HEK293T (cell line): ENCODE measurements around the gene KRT15.

Experiments
- ARNT ChIP-seq: fragments of 450-650 bp; IDR thresholded peaks from 2 replicates; pipeline ENCODE4 v1.6.1; 2017; ENCODE audit warnings: mild to moderate bottlenecking
- BHLHE40 ChIP-seq: fragments of 450-650 bp; IDR thresholded peaks from 2 replicates; pipeline ENCODE4 v1.6.1; 2016; ENCODE audit warnings: mild to moderate bottlenecking, moderate library complexity, borderline replicate concordance
- ELF4 ChIP-seq: fragments of 450-650 bp; IDR thresholded peaks from 2 replicates; pipeline ENCODE4 v1.6.1; 2017; ENCODE audit warnings: antibody characterized with exemption
- FOXA1 ChIP-seq: fragments of 450-650 bp; IDR thresholded peaks from 2 replicates; pipeline ENCODE4 v1.6.1; 2016; ENCODE audit warnings: mild to moderate bottlenecking
- FOXK2 ChIP-seq: fragments of 450-650 bp; IDR thresholded peaks from 2 replicates; pipeline ENCODE4 v1.6.1; 2016; ENCODE audit warnings: mild to moderate bottlenecking
- FOXM1 ChIP-seq: fragments of 450-650 bp; IDR thresholded peaks from 2 replicates; pipeline ENCODE4 v1.6.1; 2017; ENCODE audit warnings: mild to moderate bottlenecking, borderline replicate concordance
- L3MBTL2 ChIP-seq: fragments of 450-650 bp; conservative IDR thresholded peaks from 2 replicates; pipeline ENCODE4 v1.6.1; 2016; ENCODE audit warnings: mild to moderate bottlenecking
- LEF1 ChIP-seq: fragments of 450-650 bp; IDR thresholded peaks from 2 replicates; pipeline ENCODE4 v1.6.1; 2017; ENCODE audit warnings: mild to moderate bottlenecking, borderline replicate concordance
- NFRKB ChIP-seq: fragments of 450-650 bp; IDR thresholded peaks from 2 replicates; pipeline ENCODE4 v1.6.1; 2016; ENCODE audit warnings: mild to moderate bottlenecking, moderate library complexity
- SP1 ChIP-seq: fragments of 450-650 bp; IDR thresholded peaks from 2 replicates; pipeline ENCODE4 v1.6.1; 2017
- TARDBP ChIP-seq: fragments of 450-650 bp; IDR thresholded peaks from 2 replicates; pipeline ENCODE4 v1.6.1; 2016
- ZNF384 ChIP-seq: fragments of 450-650 bp; IDR thresholded peaks from 2 replicates; pipeline ENCODE4 v1.6.1; 2016
- TF ChIP-seq, protein P1 (sequence below): fragments of 450-650 bp; IDR thresholded peaks from 2 replicates; pipeline ENCODE4 v1.6.1; 2016

DNA sequence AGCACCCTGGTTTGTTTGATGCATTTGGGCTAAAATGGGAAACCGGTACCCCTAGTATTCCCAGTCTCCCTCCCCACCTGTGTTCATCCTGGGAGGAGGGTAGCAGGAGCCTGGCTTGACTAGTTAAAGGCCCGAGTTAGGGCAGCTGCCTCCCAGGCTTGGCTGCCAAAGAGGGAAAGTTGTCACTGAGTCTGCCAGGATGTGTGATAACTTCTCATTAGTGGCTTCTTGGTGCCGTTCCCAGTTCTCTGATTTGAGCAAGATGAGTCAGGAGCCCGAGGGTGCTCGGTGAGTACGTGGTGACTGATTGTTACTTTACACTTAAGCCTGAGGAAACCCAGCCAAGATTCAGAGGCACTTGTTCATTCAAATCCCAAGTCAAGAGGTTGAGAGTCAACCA is 54.0 kb downstream of the KRT15 start:
- no peak for TF ChIP-seq NFRKB
- TF ChIP-seq ELF4, result no peak
- no peak for TF ChIP-seq ZNF384
- no peak for TF ChIP-seq BHLHE40
- no peak for TF ChIP-seq FOXK2
- no peak for TF ChIP-seq SP1
- TF ChIP-seq, protein P1, sequence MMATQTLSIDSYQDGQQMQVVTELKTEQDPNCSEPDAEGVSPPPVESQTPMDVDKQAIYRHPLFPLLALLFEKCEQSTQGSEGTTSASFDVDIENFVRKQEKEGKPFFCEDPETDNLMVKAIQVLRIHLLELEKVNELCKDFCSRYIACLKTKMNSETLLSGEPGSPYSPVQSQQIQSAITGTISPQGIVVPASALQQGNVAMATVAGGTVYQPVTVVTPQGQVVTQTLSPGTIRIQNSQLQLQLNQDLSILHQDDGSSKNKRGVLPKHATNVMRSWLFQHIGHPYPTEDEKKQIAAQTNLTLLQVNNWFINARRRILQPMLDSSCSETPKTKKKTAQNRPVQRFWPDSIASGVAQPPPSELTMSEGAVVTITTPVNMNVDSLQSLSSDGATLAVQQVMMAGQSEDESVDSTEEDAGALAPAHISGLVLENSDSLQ, result no peak
- no peak for TF ChIP-seq FOXM1
- no peak for TF ChIP-seq TARDBP
- TF ChIP-seq ARNT, result no peak
- TF ChIP-seq L3MBTL2, result no peak
- no peak for TF ChIP-seq LEF1
- TF ChIP-seq FOXA1, result no peak
